ENCODE data around the gene SHROOM3.

DNA sequence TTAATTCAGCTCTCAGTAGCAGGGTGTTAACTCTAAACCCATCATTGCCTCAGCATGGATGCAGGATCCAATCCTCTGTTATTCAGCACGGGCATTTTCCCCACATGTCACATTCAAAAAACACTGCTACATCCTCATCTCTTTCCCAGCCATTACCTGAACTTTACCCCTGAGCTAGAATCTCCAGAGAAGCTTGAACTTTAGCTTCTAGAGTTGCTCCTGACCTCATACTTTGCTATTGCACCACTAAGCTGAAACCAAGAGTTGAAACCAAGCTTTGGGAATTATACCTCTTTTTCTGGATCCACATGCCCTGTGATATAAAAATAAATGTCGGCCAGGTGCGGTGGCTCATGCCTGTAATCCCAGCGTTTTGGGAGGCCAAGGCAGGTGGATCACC is 90.7 kb downstream of the SHROOM3 start:
- TF ChIP-seq, protein P1, sequence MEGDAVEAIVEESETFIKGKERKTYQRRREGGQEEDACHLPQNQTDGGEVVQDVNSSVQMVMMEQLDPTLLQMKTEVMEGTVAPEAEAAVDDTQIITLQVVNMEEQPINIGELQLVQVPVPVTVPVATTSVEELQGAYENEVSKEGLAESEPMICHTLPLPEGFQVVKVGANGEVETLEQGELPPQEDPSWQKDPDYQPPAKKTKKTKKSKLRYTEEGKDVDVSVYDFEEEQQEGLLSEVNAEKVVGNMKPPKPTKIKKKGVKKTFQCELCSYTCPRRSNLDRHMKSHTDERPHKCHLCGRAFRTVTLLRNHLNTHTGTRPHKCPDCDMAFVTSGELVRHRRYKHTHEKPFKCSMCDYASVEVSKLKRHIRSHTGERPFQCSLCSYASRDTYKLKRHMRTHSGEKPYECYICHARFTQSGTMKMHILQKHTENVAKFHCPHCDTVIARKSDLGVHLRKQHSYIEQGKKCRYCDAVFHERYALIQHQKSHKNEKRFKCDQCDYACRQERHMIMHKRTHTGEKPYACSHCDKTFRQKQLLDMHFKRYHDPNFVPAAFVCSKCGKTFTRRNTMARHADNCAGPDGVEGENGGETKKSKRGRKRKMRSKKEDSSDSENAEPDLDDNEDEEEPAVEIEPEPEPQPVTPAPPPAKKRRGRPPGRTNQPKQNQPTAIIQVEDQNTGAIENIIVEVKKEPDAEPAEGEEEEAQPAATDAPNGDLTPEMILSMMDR (IDR thresholded peaks at IDR 0.05; ENCODE audit: low read depth, low read length): no peak
- TF ChIP-seq, protein P2, sequence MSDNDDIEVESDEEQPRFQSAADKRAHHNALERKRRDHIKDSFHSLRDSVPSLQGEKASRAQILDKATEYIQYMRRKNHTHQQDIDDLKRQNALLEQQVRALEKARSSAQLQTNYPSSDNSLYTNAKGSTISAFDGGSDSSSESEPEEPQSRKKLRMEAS (IDR thresholded peaks at IDR 0.05; ENCODE audit: low read depth, low read length): no peak
- no peak for TF ChIP-seq POLR2A (IDR thresholded peaks at IDR 0.05; ENCODE audit: extremely low read depth, insufficient read length)
- no peak for TF ChIP-seq MYC (IDR thresholded peaks at IDR 0.05; ENCODE audit: low read depth, low read length)

Data from NB4 (cell line).